DMS114 treated with DMSO at 0.1 percent for 48 hours (cell line): ENCODE results near the gene USP19.

Source experiments
- DNase-seq: peaks from one replicate; lab custom pipeline; 2025; ENCODE audit not compliant: unreplicated experiment; lab: John Stamatoyannopoulos, UW

Gene USP19

DNA sequence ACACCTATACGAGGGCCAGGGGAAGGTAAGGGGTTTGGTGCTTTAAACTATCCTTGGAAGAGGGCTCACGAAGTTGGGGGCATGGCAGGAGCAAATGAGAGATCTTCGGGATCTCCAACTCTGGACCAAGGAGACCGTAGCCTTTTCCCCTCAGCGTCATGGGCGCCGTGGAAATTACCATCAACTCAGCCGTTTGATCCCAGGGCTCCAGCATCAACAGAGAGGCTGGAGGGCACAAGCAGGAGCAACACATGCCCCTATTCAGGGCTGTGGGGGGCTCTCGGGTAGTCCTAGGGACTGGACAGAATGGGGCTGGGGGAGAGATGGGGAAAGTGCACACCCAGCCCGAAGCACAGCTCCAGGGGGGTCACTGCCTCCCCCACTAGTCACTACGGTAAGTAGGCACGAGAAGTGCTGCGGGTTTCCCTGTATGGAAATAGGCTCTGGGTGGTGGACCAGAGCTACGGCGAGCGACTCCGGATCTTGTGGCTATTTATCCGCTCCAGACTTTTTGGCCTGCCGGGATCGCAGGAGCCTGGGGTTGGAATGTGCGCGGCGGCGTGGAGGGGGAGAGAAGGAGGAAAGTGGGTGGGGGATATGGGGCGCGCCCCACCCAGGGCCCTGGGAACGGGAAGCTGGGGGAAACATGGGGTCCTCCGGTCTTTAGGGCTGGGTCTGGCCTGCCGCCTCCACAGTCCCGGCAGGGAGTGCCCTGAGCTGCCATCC, 12.8 kb upstream of the USP19 start:
- peak; percentile 76 for DNase-seq

- DNase-seq, result peak; percentile 38
These were observed 12.0 kb upstream of the USP19 start, which contains the start of gene LAMB2 for GRCh38 chr3:49132437-49133225. Gene LAMB2 (minus strand): TSS chr3:49133050. CDS start chr3:49132867, 183 bp downstream.

GRCh38 chr3:49132073-49132436, 11.4 kb upstream of the USP19 start:
- DNase-seq, result no peak

GRCh38 chr3:49131576-49131975, 11.0 kb upstream of the USP19 start:
- no peak for DNase-seq

- no peak for DNase-seq
These were observed 10.4 kb upstream of the USP19 start for GRCh38 chr3:49131040-49131439.

DNA sequence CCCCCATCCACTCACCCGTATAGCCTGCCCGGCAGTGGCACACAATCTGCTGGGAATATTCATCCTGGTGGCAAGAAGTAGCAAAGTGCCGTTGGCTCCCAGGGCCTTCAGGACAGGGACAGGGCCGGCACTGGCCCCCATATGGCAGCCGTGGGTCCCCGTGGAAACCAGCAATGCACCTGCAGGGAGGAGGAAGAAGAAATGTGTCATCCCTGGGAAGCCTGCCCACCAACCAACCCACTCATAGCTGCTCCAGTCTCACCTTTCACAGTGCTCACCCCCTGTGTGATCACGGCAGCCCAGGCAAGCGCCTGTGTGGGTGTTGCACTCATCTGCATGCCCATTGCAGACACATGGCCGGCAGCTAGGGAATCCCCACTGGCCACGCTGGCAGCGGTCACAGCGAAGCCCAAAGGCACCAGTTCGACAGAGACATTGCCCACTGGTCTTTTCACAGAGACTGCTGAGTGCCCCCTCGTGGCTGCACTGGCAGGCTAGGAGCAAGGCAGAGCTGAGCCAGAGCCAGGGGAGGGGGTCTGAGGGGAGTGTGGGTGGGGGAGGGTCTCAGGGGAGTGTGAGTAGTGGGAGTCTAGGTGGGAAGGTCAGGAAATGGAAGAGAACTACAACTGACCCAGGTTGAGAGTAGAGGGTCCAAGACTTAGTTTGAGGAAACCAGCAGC, 4.5 kb upstream of the USP19 start:
- no peak for DNase-seq

- no peak for DNase-seq
These were observed 3.6 kb upstream of the USP19 start for GRCh38 chr3:49124203-49124602.

- DNase-seq, result no peak
These were observed 3.1 kb upstream of the USP19 start for GRCh38 chr3:49123687-49124086.

GRCh38 chr3:49122886-49123545, 2.4 kb upstream of the USP19 start:
- DNase-seq, result no peak

GRCh38 chr3:49122451-49122850, 1.8 kb upstream of the USP19 start:
- no peak for DNase-seq

- DNase-seq, result no peak
These were observed 1.4 kb upstream of the USP19 start for GRCh38 chr3:49122022-49122421.

DNA sequence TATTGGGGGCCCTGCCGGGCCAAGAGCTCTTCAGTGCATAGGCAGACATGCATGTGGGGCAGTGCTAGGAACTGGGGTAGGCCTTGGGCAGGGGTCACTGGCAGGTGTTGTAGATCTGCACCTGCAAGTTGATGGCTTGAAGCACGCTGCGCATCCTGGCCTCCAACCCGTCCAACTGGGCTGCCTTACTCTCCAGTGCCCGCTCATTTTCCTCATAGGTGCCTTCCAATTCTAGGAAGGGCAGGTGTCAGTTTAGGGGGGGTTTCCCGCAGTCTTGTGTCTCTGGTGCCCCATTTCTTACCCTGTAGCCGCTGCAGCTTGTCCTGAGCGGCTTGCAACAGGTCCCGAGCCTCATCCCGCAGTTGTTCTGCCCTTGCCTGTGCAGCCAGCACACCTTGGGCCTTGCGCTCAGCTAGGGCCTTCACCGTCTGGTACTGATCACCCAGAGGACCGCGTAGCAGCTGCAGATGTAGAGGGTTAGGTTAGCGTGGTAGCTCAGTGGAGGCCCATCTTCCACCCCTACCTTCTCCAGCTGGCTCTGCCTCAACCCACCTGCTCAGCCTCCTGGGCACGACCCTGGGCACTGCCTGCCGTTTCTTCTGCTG, 611 bp upstream of the USP19 start:
- DNase-seq, result no peak

- no peak for DNase-seq
These were observed 556 bp downstream of the USP19 start for GRCh38 chr3:49120096-49120437.

DNA sequence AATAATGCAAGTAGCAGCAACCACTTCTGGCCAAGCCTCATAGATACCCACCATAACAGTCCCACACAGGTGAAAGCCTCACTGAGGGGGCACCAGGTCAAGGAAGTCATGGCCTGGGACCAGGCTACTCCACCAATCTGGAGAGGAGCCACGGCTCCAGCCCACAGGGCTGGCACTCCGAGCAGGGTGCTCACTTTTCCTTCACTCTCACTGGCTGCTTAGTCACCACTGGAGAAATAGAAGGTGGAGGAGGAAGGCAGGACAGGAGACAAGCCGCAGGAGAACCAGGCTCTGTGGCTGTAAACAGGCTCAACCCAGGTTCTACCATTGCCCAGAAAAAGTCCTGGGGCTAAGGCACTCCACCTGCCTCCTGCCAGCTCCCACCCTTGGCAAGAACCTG, 1.2 kb downstream of the USP19 start:
- DNase-seq, result no peak

DNA sequence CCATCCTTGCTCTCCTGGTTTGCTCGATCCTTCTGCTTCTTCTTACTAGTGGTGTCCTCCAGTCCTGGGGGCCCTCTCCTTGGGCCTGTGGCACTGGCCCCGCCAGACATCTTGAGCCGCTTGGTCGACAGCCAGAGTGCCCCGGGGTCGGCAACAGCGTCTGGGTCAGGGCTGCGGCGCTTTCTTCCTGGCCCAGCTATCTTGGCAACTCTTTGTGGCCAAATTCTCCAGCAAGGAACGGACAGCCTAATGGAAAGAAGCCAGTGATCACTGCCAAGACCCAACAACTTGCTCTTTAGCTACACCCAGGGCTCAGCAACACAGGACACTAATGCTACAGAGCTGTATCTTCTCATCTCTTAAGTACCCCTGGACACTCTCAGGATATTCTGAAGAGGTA, 1.6 kb downstream of the USP19 start:
- no peak for DNase-seq

GRCh38 chr3:49112262-49112661, 8.4 kb downstream of the USP19 start:
- no peak for DNase-seq

DNA sequence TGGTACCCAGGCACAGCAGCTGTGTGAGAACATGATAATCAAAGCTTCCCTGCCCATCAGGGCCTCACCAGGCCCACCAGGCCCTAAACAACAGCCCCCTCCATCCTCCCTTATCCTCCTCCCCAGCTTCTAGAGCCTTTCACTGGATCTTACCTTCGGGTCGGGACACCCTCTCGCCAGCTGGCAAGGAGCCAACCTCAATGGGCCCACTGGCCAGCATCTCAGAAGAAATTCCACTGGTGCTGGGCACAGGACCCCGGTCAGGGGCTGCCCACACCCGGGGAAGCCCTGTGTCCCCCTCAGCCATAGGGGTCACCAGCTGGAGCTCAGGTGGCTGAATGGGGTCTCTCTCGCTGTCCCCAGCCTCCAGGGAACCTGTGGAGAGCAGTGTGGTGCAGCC, 9.3 kb downstream of the USP19 start:
- no peak for DNase-seq

GRCh38 chr3:49110780-49111179, 9.8 kb downstream of the USP19 start:
- no peak for DNase-seq

- no peak for DNase-seq
These were observed 12.3 kb downstream of the USP19 start for GRCh38 chr3:49108346-49108745.

- peak; percentile 83 for DNase-seq
These were observed 16.0 kb downstream of the USP19 start, which contains the start of gene QARS1 for GRCh38 chr3:49104427-49105291. Gene QARS1 (minus strand): TSS chr3:49104757. CDS start chr3:49104733, 24 bp downstream.
